HepG2 (cell line): ENCODE measurements around the gene UNC93A. TPM values are rescaled to one million over a fixed set of nuclear protein-coding genes. Genes with fewer than 3 reads are reported as not detected.

Experiments
- BRCA1 ChIP-seq: sonication (generic); formaldehyde crosslinking; IDR thresholded peaks from 2 replicates; pipeline ENCODE4 v1.4.0; 2020; ENCODE audit warnings: missing genetic modification reagents
- HHEX ChIP-seq: IDR thresholded peaks from 2 replicates; pipeline ENCODE4 v1.6.1; 2016; ENCODE audit warnings: control low read depth
- IRF2 ChIP-seq: IDR thresholded peaks from 2 replicates; pipeline ENCODE4 v1.6.1; 2018; ENCODE audit warnings: missing genetic modification reagents, missing compliant biosample characterization
- JUNB ChIP-seq: sonication (generic); formaldehyde crosslinking; IDR thresholded peaks from 2 replicates; pipeline ENCODE4 v1.8.0; 2022; ENCODE audit warnings: missing genetic modification reagents, mild to moderate bottlenecking, borderline replicate concordance
- MTA3 ChIP-seq: sonication (generic); formaldehyde crosslinking; IDR thresholded peaks from 2 replicates; pipeline ENCODE4 v1.4.0; 2020; ENCODE audit warnings: missing genetic modification reagents
- NAIF1 ChIP-seq: sonication (generic); formaldehyde crosslinking; IDR thresholded peaks from 2 replicates; pipeline ENCODE4 v1.5.0; 2020; ENCODE audit warnings: mild to moderate bottlenecking, missing genetic modification reagents, borderline replicate concordance
- NCOR1 ChIP-seq: fragments of 200-600 bp; sonication (generic); IDR thresholded peaks from 2 replicates; pipeline ENCODE4 v1.7.0; 2017; ENCODE audit warnings: antibody characterized with exemption, low read length, borderline replicate concordance
- NFIC ChIP-seq: IDR thresholded peaks from 2 replicates; pipeline ENCODE4 v1.6.1; 2012; ENCODE audit warnings: mild to moderate bottlenecking, low read length, inconsistent platforms
- RCOR2 ChIP-seq: IDR thresholded peaks from 2 replicates; pipeline ENCODE4 v1.6.1; 2016; ENCODE audit warnings: missing biosample characterization, missing genetic modification reagents
- SOX13 ChIP-seq, 3 experiments: fragments of 450-650 bp in 1 of 3; sonication (generic) in 1 of 3; formaldehyde crosslinking in 1 of 3; IDR thresholded peaks in 2 of 3; conservative IDR thresholded peaks in 1 of 3; 2 replicates each; pipeline versions ENCODE4 v1.5.0 to v1.6.1; 2016 to 2020; ENCODE audit warnings: antibody characterized with exemption in 1 of 3, mild to moderate bottlenecking in 1 of 3, missing compliant biosample characterization in 1 of 3, missing genetic modification reagents in 1 of 3, moderate library complexity in 1 of 3
- ZC3H4 ChIP-seq: sonication (generic); formaldehyde crosslinking; IDR thresholded peaks from 2 replicates; pipeline ENCODE4 v1.4.0; 2020; ENCODE audit warnings: missing genetic modification reagents, borderline replicate concordance
- ZNF891 ChIP-seq: sonication (generic); formaldehyde crosslinking; IDR thresholded peaks from 2 replicates; pipeline ENCODE4 v1.5.0; 2020; ENCODE audit warnings: mild to moderate bottlenecking, missing genetic modification reagents
- ZSCAN9 ChIP-seq: IDR thresholded peaks from 2 replicates; pipeline ENCODE4 v1.6.1; 2016; ENCODE audit warnings: borderline replicate concordance
- polyA plus RNA-seq, 8 experiments: library from polyadenylated mRNA; depleted of rRNA in 3 of 8; stranded (reverse) in 7 of 8; unstranded in 1 of 8; fragments of >200 nt; fragmentation: Illumina TruSeq in 4 of 8; extraction: Trizol in 4 of 8; gene quantifications; 2 replicates each; pipeline versions ENCODE4 v1.2.1 to v1.2.3, GENCODE V29; 2011 to 2016; ENCODE audit warnings: low read depth in 4 of 8, missing spikeins in 1 of 8, mixed read lengths in 1 of 8; ENCODE audit not compliant: insufficient read depth in 1 of 8
- total RNA-seq, 5 experiments: library from RNA; depleted of rRNA; stranded (reverse); fragments of >200 nt; fragmentation: Illumina TruSeq; extraction: Trizol; gene quantifications; 2 replicates each; pipeline ENCODE4 v1.2.3, GENCODE V29; 2016; ENCODE audit warnings: low read depth in 1 of 5
- TF ChIP-seq, protein P1 (sequence below): sonication (generic); formaldehyde crosslinking; IDR thresholded peaks from 2 replicates; pipeline ENCODE4 v1.4.0; 2020; ENCODE audit warnings: missing genetic modification reagents, borderline replicate concordance
- TF ChIP-seq, protein P2 (sequence below): fragments of 450-650 bp; IDR thresholded peaks from 2 replicates; pipeline ENCODE4 v1.6.1; 2017; ENCODE audit warnings: mild to moderate bottlenecking
- TF ChIP-seq, protein P3 (sequence below), 2 experiments: IDR thresholded peaks; 2 replicates each; pipeline ENCODE4 v1.6.1; 2011 to 2012; ENCODE audit warnings: low read length in 2 of 2, borderline replicate concordance in 1 of 2, low read depth in 1 of 2, mild to moderate bottlenecking in 1 of 2, moderate library complexity in 1 of 2
- TF ChIP-seq, protein P4 (sequence below): sonication (generic); formaldehyde crosslinking; IDR thresholded peaks from 2 replicates; pipeline ENCODE4 v1.8.0; 2022; ENCODE audit warnings: mild to moderate bottlenecking, missing genetic modification reagents, moderate library complexity

The UNC93A gene
- total and polyA plus RNA-seq, 2 of the 13 experiments (the other 11 are each of a cell fraction or from before 2014, with no cell fraction given) = 11.0 to 42.7 TPM

DNA sequence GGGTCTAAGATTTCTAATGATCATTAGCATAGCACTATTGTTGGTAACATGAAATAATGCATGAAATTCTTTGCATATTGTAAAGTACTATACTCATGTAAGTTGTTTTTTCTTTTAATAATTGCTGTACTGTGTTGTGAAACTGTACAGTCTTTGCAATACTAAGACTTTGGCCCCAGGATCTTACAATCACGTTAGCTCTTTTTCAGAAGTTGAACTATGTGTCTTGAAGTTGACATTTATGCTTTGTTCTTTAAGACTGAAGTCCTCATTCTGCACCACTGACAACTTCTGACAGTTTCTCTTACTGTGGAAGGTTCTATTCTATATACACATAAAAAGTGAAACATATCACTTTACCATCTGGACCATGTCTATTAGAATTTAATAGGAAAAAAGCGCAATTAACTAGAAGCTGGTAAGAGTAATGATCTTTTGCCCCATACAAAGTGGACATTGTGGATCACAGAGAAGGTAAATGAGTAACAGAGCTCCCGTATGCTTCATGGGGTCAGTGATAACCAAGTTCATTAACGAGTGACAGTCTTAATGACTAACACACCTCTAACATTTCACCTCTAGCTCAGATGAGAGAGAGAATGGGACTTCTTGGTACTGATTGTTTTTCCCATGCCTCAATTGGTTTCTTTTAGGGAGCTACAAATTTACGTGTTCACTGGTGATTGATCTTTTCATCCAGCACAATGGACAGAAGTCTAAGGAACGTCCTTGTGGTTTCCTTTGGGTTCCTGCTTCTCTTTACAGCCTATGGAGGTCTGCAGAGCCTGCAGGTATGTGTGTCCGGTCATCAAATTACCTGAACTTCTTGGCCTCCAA, at the start of gene UNC93A (continued):
- TF ChIP-seq NCOR1 (peak; percentile 87; the same call in 1 of the 2 replicates), IRF2 (CRISPR knock-in tag) (no peak; the same call in 1 of the 2 replicates), NAIF1 (CRISPR knock-in tag) (no peak), JUNB (CRISPR knock-in tag) (no peak), RCOR2 (CRISPR knock-in tag) (0 out of 2 replicates have a peak, but pooled peaks have one; percentile 9), MTA3 (CRISPR knock-in tag) (no peak), ZNF891 (CRISPR knock-in tag) (no peak), ZSCAN9 (CRISPR knock-in tag) (0 out of 2 replicates have a peak, but pooled peaks have one; percentile 23), SOX13 (IDR thresholded peaks at IDR 0.05) (peak; percentile 24; the same call in 1 of the 2 replicates), SOX13 (CRISPR knock-in tag; conservative IDR thresholded peaks at IDR 0.05 in 1 of 2, IDR thresholded peaks at IDR 0.05 in 1 of 2) (peak in 1 of 2 experiments; percentile 41; a peak in 1 of 4 replicates), HHEX (CRISPR knock-in tag) (no peak), NFIC (no peak), BRCA1 (CRISPR knock-in tag) (no peak), ZC3H4 (CRISPR knock-in tag) (no peak)
- TF ChIP-seq, protein P1, sequence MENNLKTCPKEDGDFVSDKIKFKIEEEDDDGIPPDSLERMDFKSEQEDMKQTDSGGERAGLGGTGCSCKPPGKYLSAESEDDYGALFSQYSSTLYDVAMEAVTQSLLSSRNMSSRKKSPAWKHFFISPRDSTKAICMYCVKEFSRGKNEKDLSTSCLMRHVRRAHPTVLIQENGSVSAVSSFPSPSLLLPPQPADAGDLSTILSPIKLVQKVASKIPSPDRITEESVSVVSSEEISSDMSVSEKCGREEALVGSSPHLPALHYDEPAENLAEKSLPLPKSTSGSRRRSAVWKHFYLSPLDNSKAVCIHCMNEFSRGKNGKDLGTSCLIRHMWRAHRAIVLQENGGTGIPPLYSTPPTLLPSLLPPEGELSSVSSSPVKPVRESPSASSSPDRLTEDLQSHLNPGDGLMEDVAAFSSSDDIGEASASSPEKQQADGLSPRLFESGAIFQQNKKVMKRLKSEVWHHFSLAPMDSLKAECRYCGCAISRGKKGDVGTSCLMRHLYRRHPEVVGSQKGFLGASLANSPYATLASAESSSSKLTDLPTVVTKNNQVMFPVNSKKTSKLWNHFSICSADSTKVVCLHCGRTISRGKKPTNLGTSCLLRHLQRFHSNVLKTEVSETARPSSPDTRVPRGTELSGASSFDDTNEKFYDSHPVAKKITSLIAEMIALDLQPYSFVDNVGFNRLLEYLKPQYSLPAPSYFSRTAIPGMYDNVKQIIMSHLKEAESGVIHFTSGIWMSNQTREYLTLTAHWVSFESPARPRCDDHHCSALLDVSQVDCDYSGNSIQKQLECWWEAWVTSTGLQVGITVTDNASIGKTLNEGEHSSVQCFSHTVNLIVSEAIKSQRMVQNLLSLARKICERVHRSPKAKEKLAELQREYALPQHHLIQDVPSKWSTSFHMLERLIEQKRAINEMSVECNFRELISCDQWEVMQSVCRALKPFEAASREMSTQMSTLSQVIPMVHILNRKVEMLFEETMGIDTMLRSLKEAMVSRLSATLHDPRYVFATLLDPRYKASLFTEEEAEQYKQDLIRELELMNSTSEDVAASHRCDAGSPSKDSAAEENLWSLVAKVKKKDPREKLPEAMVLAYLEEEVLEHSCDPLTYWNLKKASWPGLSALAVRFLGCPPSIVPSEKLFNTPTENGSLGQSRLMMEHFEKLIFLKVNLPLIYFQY (CRISPR knock-in tag) = no peak
- TF ChIP-seq, protein P2, sequence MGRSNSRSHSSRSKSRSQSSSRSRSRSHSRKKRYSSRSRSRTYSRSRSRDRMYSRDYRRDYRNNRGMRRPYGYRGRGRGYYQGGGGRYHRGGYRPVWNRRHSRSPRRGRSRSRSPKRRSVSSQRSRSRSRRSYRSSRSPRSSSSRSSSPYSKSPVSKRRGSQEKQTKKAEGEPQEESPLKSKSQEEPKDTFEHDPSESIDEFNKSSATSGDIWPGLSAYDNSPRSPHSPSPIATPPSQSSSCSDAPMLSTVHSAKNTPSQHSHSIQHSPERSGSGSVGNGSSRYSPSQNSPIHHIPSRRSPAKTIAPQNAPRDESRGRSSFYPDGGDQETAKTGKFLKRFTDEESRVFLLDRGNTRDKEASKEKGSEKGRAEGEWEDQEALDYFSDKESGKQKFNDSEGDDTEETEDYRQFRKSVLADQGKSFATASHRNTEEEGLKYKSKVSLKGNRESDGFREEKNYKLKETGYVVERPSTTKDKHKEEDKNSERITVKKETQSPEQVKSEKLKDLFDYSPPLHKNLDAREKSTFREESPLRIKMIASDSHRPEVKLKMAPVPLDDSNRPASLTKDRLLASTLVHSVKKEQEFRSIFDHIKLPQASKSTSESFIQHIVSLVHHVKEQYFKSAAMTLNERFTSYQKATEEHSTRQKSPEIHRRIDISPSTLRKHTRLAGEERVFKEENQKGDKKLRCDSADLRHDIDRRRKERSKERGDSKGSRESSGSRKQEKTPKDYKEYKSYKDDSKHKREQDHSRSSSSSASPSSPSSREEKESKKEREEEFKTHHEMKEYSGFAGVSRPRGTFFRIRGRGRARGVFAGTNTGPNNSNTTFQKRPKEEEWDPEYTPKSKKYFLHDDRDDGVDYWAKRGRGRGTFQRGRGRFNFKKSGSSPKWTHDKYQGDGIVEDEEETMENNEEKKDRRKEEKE = no peak
- TF ChIP-seq, protein P3, sequence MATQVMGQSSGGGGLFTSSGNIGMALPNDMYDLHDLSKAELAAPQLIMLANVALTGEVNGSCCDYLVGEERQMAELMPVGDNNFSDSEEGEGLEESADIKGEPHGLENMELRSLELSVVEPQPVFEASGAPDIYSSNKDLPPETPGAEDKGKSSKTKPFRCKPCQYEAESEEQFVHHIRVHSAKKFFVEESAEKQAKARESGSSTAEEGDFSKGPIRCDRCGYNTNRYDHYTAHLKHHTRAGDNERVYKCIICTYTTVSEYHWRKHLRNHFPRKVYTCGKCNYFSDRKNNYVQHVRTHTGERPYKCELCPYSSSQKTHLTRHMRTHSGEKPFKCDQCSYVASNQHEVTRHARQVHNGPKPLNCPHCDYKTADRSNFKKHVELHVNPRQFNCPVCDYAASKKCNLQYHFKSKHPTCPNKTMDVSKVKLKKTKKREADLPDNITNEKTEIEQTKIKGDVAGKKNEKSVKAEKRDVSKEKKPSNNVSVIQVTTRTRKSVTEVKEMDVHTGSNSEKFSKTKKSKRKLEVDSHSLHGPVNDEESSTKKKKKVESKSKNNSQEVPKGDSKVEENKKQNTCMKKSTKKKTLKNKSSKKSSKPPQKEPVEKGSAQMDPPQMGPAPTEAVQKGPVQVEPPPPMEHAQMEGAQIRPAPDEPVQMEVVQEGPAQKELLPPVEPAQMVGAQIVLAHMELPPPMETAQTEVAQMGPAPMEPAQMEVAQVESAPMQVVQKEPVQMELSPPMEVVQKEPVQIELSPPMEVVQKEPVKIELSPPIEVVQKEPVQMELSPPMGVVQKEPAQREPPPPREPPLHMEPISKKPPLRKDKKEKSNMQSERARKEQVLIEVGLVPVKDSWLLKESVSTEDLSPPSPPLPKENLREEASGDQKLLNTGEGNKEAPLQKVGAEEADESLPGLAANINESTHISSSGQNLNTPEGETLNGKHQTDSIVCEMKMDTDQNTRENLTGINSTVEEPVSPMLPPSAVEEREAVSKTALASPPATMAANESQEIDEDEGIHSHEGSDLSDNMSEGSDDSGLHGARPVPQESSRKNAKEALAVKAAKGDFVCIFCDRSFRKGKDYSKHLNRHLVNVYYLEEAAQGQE (IDR thresholded peaks at IDR 0.05; ENCODE audit: borderline replicate concordance in 1 of 2, low read depth in 1 of 2, low read length in 2 of 2) = peak in 1 of 2 experiments; percentile 70; a peak in 2 of 4 replicates
- TF ChIP-seq, protein P4, sequence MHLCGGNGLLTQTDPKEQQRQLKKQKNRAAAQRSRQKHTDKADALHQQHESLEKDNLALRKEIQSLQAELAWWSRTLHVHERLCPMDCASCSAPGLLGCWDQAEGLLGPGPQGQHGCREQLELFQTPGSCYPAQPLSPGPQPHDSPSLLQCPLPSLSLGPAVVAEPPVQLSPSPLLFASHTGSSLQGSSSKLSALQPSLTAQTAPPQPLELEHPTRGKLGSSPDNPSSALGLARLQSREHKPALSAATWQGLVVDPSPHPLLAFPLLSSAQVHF (CRISPR knock-in tag) = no peak
